Liver (tissue), 9 donors: ENCODE data around the gene PRSS33. TPM values are rescaled to one million over a fixed set of nuclear protein-coding genes. Genes with fewer than 3 reads are reported as not detected.
A peak's percentile ranks its signal among the peaks of the same experiment; 100 is the strongest.

Source experiments
- DNase-seq: peaks from one replicate; pipeline ENCODE4 v3.0.0-alpha.2; 2017; ENCODE audit warnings: low spot score
- H3K27ac ChIP-seq, 2 donors: one replicate each; pipeline ENCODE4 v1.7.0; 2013; ENCODE audit warnings: inconsistent platforms in 2 of 2, low read length in 2 of 2, control low read depth in 1 of 2, low read depth in 1 of 2, mild to moderate bottlenecking in 1 of 2
- H3K27me3 ChIP-seq, 4 donors: one replicate each; pipeline versions ENCODE4 v1.6.1 to v1.7.0; 2013; ENCODE audit warnings: low read length in 3 of 4, inconsistent platforms in 1 of 4, mild to moderate bottlenecking in 1 of 4, moderate library complexity in 1 of 4; ENCODE audit not compliant: control insufficient read depth in 4 of 4, insufficient read depth in 4 of 4
- H3K36me3 ChIP-seq, 4 donors: one replicate each; pipeline versions ENCODE4 v1.6.1 to v1.7.0; 2013; ENCODE audit warnings: low read length in 3 of 4, mild to moderate bottlenecking in 3 of 4, low read depth in 1 of 4, moderate library complexity in 1 of 4; ENCODE audit not compliant: control insufficient read depth in 4 of 4, insufficient read depth in 3 of 4
- H3K4me1 ChIP-seq, 4 donors: one replicate each; pipeline versions ENCODE4 v1.6.1 to v1.7.0; 2013; ENCODE audit warnings: low read length in 3 of 4, mild to moderate bottlenecking in 3 of 4, moderate library complexity in 1 of 4; ENCODE audit not compliant: control insufficient read depth in 4 of 4, insufficient read depth in 4 of 4
- H3K4me3 ChIP-seq, 3 donors: one replicate each; pipeline versions ENCODE4 v1.6.1 to v1.7.0; 2013; ENCODE audit warnings: low read length in 3 of 3, control low read depth in 1 of 3, low read depth in 1 of 3, mild to moderate bottlenecking in 1 of 3
- H3K9ac ChIP-seq, 2 donors: one replicate each; pipeline ENCODE4 v1.7.0; 2013; ENCODE audit warnings: low read length in 2 of 2, mild to moderate bottlenecking in 2 of 2, moderate library complexity in 2 of 2, control low read depth in 1 of 2, low read depth in 1 of 2
- H3K9me3 ChIP-seq, 4 donors: one replicate each; pipeline versions ENCODE4 v1.6.1 to v1.7.0; 2013; ENCODE audit warnings: low read length in 3 of 4; ENCODE audit not compliant: control insufficient read depth in 4 of 4
- CTCF ChIP-seq: fragments of 150-350 bp; IDR thresholded peaks from 2 replicates; pipeline ENCODE4 v1.5.1; 2017; ENCODE audit warnings: improper control_type of control experiment, low read depth, low read length; ENCODE audit not compliant: missing input control
- EGR1 ChIP-seq, 2 donors: IDR thresholded peaks; 2 replicates each; pipeline ENCODE4 v1.6.1; 2016 to 2018; ENCODE audit warnings: antibody characterized with exemption in 2 of 2, low read depth in 2 of 2
- FOXA1 ChIP-seq: IDR thresholded peaks from 2 replicates; pipeline ENCODE4 v1.6.1; 2016; ENCODE audit warnings: antibody characterized with exemption
- FOXA2 ChIP-seq: IDR thresholded peaks from 2 replicates; pipeline ENCODE4 v1.6.1; 2016; ENCODE audit warnings: antibody characterized with exemption
- GABPA ChIP-seq, 2 donors: IDR thresholded peaks in 1 of 2; conservative IDR thresholded peaks in 1 of 2; 2 replicates each; pipeline ENCODE4 v1.6.1; 2016; ENCODE audit warnings: antibody characterized with exemption in 2 of 2, mild to moderate bottlenecking in 1 of 2, moderate library complexity in 1 of 2
- HNF4A ChIP-seq, 2 donors: conservative IDR thresholded peaks; 2 replicates each; pipeline ENCODE4 v1.6.1; 2016; ENCODE audit warnings: antibody characterized with exemption in 2 of 2, mild to moderate bottlenecking in 2 of 2
- HNF4G ChIP-seq: IDR thresholded peaks from 2 replicates; pipeline ENCODE4 v1.6.1; 2016; ENCODE audit warnings: antibody characterized with exemption
- NR2F2 ChIP-seq: IDR thresholded peaks from 2 replicates; pipeline ENCODE4 v1.6.1; 2016; ENCODE audit warnings: antibody characterized with exemption
- RAD21 ChIP-seq, 2 donors: IDR thresholded peaks; 2 replicates each; pipeline ENCODE4 v1.6.1; 2016; ENCODE audit warnings: antibody characterized with exemption in 2 of 2, mild to moderate bottlenecking in 2 of 2
- REST ChIP-seq: IDR thresholded peaks from 2 replicates; pipeline ENCODE4 v1.6.1; 2016; ENCODE audit warnings: antibody characterized with exemption, mild to moderate bottlenecking
- WGBS: extraction: QIAGEN DNeasy Blood & Tissue Kit; methylation state at CpG from one replicate; pipeline ENCODE4 v1.1.7; 2013; 5-methylcytosine and 5-hydroxymethylcytosine counted together
- polyA plus RNA-seq, 2 donors: library from polyadenylated mRNA; stranded (reverse) in 1 of 2; unstranded in 1 of 2; fragments of 200-250 nt in 1 of 2; fragments of >200 nt in 1 of 2; fragmentation: Nextera tagmentation in 1 of 2; extraction: Ambion mirVana in 1 of 2; gene quantifications; one replicate each; pipeline versions ENCODE4 v1.2.1 to v1.2.3, GENCODE V29; 2013 to 2015
- total RNA-seq, 2 donors: library from RNA; depleted of rRNA; stranded (reverse); fragments of >200 nt; gene quantifications; one replicate each; pipeline ENCODE4 v1.2.3, GENCODE V29; 2014
- TF ChIP-seq, protein P1 (sequence below): IDR thresholded peaks from 2 replicates; pipeline ENCODE4 v1.6.1; 2016; ENCODE audit warnings: antibody characterized with exemption
- TF ChIP-seq, protein P2 (sequence below): IDR thresholded peaks from 2 replicates; pipeline ENCODE4 v1.6.1; 2016; ENCODE audit warnings: antibody characterized with exemption
- donor health status: healthy.
- donor health status: healthy.
- donor health status: healthy.
- donor health status: healthy.
- donor health status: healthy.

Gene PRSS33
- total and polyA plus RNA-seq, 4 donors, result not detected

DNA sequence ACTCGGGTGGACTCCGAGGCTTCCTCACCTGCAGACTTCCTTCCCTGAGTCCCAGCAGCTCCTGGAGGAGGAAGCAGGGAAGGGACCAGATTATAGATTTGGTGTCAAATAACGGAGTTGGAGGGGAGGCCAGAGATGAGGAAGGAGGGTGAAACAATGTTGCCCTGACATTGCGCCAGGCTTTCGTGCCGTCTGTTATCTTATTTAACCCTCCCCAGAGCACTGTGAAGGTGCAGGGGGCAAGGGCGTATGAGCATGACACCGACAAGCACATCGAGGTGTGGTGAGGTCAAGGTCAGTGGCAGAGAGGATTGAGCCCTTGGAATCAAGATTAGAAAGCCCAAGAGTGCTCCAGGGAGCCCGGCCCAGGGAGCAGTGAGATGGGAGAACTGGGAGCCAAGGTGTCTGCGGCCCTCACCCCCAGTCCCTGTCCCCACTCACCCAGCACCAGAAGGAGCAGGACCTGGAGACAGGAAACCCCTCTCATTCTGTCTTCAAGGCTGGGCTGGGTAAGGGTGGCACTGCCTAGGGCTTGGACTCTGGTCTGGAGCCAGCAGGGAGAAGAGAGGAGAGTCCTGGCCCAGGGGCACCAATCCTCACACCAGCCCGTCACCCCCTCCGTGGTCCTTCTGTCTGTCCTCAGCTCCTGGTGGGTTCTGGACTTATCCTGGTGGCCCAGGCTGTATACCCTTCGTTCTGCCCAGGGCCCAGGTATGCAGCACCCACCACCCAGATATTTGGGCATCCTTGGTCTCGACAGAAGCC, 1.1 kb downstream of the PRSS33 start:
- H3K27ac ChIP-seq, result no peak overlapping the region
- DNase-seq, result no peak
- H3K9ac ChIP-seq, result no peak overlapping the region
- TF ChIP-seq EGR1 (IDR thresholded peaks at IDR 0.05; ENCODE audit: low read depth in 2 of 2) (no peak), GABPA (IDR thresholded peaks at IDR 0.05 in 1 of 2, conservative IDR thresholded peaks at IDR 0.05 in 1 of 2) (no peak), NR2F2 (no peak)
- H3K4me3 ChIP-seq, result no peak overlapping the region
- WGBS, result 42% methylated on average over 15 of the region's 15 CpGs
- peaks cover 0 to 10% (median 4%) of the 10 kb centered on the region in 4 donors for H3K4me1 ChIP-seq
- H3K27me3 ChIP-seq, result peaks cover 0 to 5% (median 3%) of the 10 kb centered on the region in 4 donors
- H3K9me3 ChIP-seq, result no peaks in the 10 kb centered on the region
- no peaks in the 10 kb centered on the region for H3K36me3 ChIP-seq

DNA sequence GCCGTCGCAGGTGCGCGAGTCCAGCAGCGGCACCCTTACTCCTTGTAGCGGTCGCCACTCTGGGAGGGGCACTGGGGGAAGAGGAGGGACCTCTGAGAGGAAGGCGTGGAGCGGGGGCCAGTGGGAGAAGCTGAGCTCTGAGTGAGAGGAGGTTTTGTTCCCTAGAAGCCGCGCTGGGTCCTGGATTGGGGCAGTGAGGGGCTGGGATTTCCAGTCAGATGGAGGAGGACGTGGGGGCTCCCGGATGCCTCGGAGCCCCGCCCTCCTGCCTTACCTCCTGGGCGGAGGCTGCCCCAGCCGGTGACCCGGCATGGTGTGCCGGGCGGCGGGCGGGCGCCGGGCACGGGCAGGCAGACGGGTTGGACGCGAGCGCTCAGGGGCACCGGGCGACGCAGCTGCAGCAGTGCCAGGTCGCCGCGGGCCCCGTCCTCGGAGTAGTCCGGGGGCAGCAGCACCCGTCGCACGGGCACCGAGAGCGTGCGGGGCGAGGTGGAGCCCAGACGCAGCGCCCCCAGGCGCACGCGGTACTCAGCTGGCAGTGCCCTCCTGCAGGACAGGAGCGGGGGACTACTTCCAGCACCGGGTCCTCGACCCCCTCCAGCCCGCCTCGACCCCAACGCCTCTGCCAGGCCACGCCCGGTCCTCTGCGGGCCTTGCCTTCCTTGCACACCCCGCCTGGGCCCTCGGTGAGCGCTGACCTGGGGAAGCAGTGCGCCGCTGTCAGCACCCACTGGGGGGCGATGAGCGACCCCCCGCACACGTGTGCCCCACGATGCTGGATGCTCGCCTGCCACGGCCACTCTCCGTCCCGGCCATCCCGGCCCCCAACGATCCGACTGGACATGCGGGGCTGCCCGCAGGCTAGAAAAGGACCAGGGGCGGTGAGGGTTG, 2.0 kb downstream of the PRSS33 start:
- peaks cover 0 to 10% (median 4%) of the 10 kb centered on the region in 4 donors for H3K4me1 ChIP-seq
- H3K36me3 ChIP-seq, result no peaks in the 10 kb centered on the region
- H3K4me3 ChIP-seq, result peak overlapping the region in 1 of 3 donors; percentile 33
- WGBS, result 17% methylated on average over 79 of the region's 79 CpGs
- no peak overlapping the region for H3K27ac ChIP-seq
- DNase-seq, result no peak
- no peaks in the 10 kb centered on the region for H3K9me3 ChIP-seq
- no peak for TF ChIP-seq HNF4G
- no peak for TF ChIP-seq FOXA2
- TF ChIP-seq, protein P1, sequence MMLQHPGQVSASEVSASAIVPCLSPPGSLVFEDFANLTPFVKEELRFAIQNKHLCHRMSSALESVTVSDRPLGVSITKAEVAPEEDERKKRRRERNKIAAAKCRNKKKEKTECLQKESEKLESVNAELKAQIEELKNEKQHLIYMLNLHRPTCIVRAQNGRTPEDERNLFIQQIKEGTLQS, result no peak
- no peak for TF ChIP-seq CTCF
- no peak for TF ChIP-seq NR2F2
- TF ChIP-seq EGR1 (IDR thresholded peaks at IDR 0.05; ENCODE audit: low read depth in 2 of 2), result no peak
- TF ChIP-seq GABPA (IDR thresholded peaks at IDR 0.05 in 1 of 2, conservative IDR thresholded peaks at IDR 0.05 in 1 of 2), result no peak
- TF ChIP-seq RAD21 (IDR thresholded peaks at IDR 0.05), result no peak
- TF ChIP-seq FOXA1, result no peak
- TF ChIP-seq REST, result no peak
- no peak for TF ChIP-seq HNF4A (conservative IDR thresholded peaks at IDR 0.05)
- TF ChIP-seq, protein P2, sequence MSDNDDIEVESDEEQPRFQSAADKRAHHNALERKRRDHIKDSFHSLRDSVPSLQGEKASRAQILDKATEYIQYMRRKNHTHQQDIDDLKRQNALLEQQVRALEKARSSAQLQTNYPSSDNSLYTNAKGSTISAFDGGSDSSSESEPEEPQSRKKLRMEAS, result no peak
- peaks cover 0 to 5% (median 1%) of the 10 kb centered on the region in 4 donors for H3K27me3 ChIP-seq
- H3K9ac ChIP-seq, result no peak overlapping the region
